Tibial nerve (tissue), 4 donors: Measurements from ENCODE around the gene HIVEP2.

Experiments
- EP300 ChIP-seq, 2 donors: sonication (generic); formaldehyde crosslinking; IDR thresholded peaks; one replicate each; pipeline ENCODE4 v1.6.1; 2017; ENCODE audit warnings: antibody characterized with exemption in 2 of 2, mild to moderate bottlenecking in 1 of 2
- POLR2A ChIP-seq, 2 donors: fragments of 450-650 bp; IDR thresholded peaks; one replicate each; pipeline ENCODE4 v1.6.1; 2017; ENCODE audit warnings: antibody characterized with exemption in 2 of 2, mild to moderate bottlenecking in 2 of 2, moderate library complexity in 2 of 2
- TF ChIP-seq, protein P1 (sequence below), 5 experiments: fragments of 200-600 bp in 3 of 5; fragments of 450-650 bp in 2 of 5; sonication (generic) in 3 of 5; IDR thresholded peaks; one replicate each; pipeline ENCODE4 v1.5.1; 2016 to 2019; ENCODE audit warnings: antibody characterized with exemption in 5 of 5, mild to moderate bottlenecking in 3 of 5, moderate library complexity in 2 of 5

DNA sequence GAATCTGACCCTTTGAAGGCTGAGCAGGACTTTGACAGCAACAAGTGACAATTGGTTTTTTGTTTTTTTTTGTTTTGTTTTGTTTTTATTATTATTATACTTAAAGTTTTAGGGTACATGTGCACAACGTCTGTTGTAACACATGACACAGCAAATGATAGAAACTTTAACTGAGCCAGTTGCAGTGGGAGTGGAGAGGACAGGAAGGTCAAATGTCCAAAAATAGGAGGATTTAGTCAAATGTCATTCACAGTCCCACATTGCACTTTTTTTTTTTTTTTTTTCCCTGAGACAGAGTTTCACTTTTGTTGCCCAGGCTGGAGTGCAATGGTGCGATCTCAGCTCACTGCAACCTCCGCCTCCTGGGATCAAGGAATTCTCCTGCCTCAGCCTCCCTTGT lies 223.0 kb downstream of the HIVEP2 start:
- TF ChIP-seq, protein P1, sequence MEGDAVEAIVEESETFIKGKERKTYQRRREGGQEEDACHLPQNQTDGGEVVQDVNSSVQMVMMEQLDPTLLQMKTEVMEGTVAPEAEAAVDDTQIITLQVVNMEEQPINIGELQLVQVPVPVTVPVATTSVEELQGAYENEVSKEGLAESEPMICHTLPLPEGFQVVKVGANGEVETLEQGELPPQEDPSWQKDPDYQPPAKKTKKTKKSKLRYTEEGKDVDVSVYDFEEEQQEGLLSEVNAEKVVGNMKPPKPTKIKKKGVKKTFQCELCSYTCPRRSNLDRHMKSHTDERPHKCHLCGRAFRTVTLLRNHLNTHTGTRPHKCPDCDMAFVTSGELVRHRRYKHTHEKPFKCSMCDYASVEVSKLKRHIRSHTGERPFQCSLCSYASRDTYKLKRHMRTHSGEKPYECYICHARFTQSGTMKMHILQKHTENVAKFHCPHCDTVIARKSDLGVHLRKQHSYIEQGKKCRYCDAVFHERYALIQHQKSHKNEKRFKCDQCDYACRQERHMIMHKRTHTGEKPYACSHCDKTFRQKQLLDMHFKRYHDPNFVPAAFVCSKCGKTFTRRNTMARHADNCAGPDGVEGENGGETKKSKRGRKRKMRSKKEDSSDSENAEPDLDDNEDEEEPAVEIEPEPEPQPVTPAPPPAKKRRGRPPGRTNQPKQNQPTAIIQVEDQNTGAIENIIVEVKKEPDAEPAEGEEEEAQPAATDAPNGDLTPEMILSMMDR (IDR thresholded peaks at IDR 0.05) = no peak
- TF ChIP-seq POLR2A (IDR thresholded peaks at IDR 0.05) = no peak
- no peak for TF ChIP-seq EP300 (IDR thresholded peaks at IDR 0.05)
